Loucy (cell line): ENCODE data around the gene PINK1.

Experiments
- CTCF ChIP-seq: fragments of 200-600 bp; sonication (generic); conservative IDR thresholded peaks from 2 replicates; pipeline ENCODE4 v1.5.1; 2014; ENCODE audit warnings: mild to moderate bottlenecking, antibody characterized with exemption, low read length
- EZH2phosphoT487 ChIP-seq: fragments of 200-600 bp; IDR thresholded peaks from 2 replicates; pipeline ENCODE4 v1.6.1; 2018; ENCODE audit warnings: antibody characterized with exemption, mild to moderate bottlenecking, moderate library complexity, borderline replicate concordance

- TF ChIP-seq CTCF (no peak), EZH2phosphoT487 (no peak)
Measured at GRCh38 chr1:20616847-20617487, 16.3 kb upstream of the PINK1 start.
